ES-I3 (cell line): ENCODE data around the gene PRDX5.
"Not testable (repeated sequence)": the region's sequence is repeated elsewhere in the genome, so short reads cannot be mapped to it uniquely, and the experiment has no call there.

ENCODE experiments used
- H3K36me3 ChIP-seq: 2 replicates; pipeline ENCODE4 v1.6.1; 2013; ENCODE audit warnings: mild to moderate bottlenecking, low read length, control low read depth, moderate library complexity; ENCODE audit not compliant: insufficient read depth
- H3K4me1 ChIP-seq: 2 replicates; pipeline ENCODE4 v1.6.1; 2013; ENCODE audit warnings: mild to moderate bottlenecking, control low read depth, low read length; ENCODE audit not compliant: insufficient read depth
- H3K9ac ChIP-seq: 2 replicates; pipeline ENCODE4 v1.6.1; 2013; ENCODE audit warnings: low read depth, mild to moderate bottlenecking, low read length, moderate library complexity
- H3K9me3 ChIP-seq: 2 replicates; pipeline ENCODE4 v1.6.1; 2013; ENCODE audit warnings: mild to moderate bottlenecking, low read length, moderate library complexity; ENCODE audit not compliant: control insufficient read depth, insufficient read depth

The PRDX5 gene

GRCh38 chr11:64321026-64321425, 3.1 kb downstream of the PRDX5 start:
- no peak overlapping the region for H3K9ac ChIP-seq

GRCh38 chr11:64321533-64321932, 3.6 kb downstream of the PRDX5 start:
- peaks cover 4% of the 10 kb centered on the region; the same call in 1 of the 2 replicates for H3K36me3 ChIP-seq
- H3K4me1 ChIP-seq, result peaks cover 13% of the 10 kb centered on the region; the same call in 1 of the 2 replicates
- no peak overlapping the region for H3K9ac ChIP-seq
- no peaks in the 10 kb centered on the region for H3K9me3 ChIP-seq

More at GRCh38 chr11:64321026-64321425, 3.1 kb downstream of the PRDX5 start:
- Histone ChIP-seq H3K36me3 (peaks cover 4% of the 10 kb centered on the region; the same call in 1 of the 2 replicates), H3K9me3 (no peaks in the 10 kb centered on the region), H3K4me1 (peaks cover 13% of the 10 kb centered on the region; the same call in 1 of the 2 replicates)

- peaks cover 13% of the 10 kb centered on the region; the same call in 1 of the 2 replicates for H3K4me1 ChIP-seq
- H3K36me3 ChIP-seq, result peaks cover 4% of the 10 kb centered on the region; the same call in 1 of the 2 replicates
- H3K9ac ChIP-seq, result no peak overlapping the region
- no peaks in the 10 kb centered on the region for H3K9me3 ChIP-seq
Observed at GRCh38 chr11:64322925-64323260, 5.0 kb downstream of the PRDX5 start.

GRCh38 chr11:64323373-64323772, 5.5 kb downstream of the PRDX5 start:
- H3K9ac ChIP-seq, result no peak overlapping the region
- peaks cover 4% of the 10 kb centered on the region; the same call in 1 of the 2 replicates for H3K36me3 ChIP-seq
- no peaks in the 10 kb centered on the region for H3K9me3 ChIP-seq
- peaks cover 13% of the 10 kb centered on the region; the same call in 1 of the 2 replicates for H3K4me1 ChIP-seq

- not testable (repeated sequence) for H3K36me3 ChIP-seq, H3K9me3 ChIP-seq, H3K9ac ChIP-seq
- H3K4me1 ChIP-seq, result peaks cover 13% of the 10 kb centered on the region; the same call in 1 of the 2 replicates
Observed at GRCh38 chr11:64323984-64324383, 6.1 kb downstream of the PRDX5 start.

DNA sequence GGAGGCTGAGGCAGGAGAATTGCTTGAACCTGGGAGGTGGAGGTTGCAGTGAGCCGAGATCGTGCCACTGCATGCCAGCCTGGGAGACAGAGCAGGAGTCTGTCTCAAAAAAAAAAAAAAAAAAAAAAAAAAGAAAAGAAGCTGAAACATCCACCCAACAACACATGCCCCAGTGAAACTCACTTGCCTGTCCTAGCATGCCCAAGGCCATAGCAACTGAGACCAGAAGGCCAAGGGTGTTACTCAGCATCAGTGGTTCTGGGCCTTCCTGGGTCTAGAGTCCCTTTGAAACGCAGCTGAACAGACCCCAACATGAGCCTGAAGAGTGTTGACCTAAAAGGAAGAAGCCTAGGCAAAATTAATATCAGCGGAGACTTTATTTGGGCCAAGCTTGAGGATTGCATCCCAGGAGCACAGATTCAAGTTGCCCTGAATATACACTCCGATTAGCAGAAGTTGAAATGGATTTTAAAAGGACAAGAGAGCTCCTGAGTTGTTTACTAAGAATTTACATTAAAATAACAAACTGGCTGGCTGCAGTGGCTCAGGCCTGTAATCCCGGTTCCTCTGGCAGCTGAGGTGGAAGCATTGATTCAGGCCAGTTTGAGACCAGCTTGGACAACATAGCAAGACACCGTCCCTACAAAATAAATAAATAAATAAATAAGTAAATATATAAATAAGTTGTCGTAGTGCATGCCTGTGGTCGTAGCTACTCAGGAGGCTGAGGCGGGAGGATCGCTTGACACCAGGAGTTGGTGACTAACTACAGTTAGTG, 7.0 kb downstream of the PRDX5 start:
- Histone ChIP-seq H3K4me1 (peaks cover 13% of the 10 kb centered on the region; the same call in 1 of the 2 replicates), H3K9me3 (no peaks in the 10 kb centered on the region), H3K36me3 (peaks cover 4% of the 10 kb centered on the region; the same call in 1 of the 2 replicates), H3K9ac (no peak overlapping the region)

GRCh38 chr11:64327375-64327774, 9.5 kb downstream of the PRDX5 start:
- no peak overlapping the region for H3K9ac ChIP-seq
- peaks cover 26% of the 10 kb centered on the region for H3K4me1 ChIP-seq
- H3K36me3 ChIP-seq, result peaks cover 1% of the 10 kb centered on the region; the same call in 1 of the 2 replicates
- H3K9me3 ChIP-seq, result no peaks in the 10 kb centered on the region

DNA sequence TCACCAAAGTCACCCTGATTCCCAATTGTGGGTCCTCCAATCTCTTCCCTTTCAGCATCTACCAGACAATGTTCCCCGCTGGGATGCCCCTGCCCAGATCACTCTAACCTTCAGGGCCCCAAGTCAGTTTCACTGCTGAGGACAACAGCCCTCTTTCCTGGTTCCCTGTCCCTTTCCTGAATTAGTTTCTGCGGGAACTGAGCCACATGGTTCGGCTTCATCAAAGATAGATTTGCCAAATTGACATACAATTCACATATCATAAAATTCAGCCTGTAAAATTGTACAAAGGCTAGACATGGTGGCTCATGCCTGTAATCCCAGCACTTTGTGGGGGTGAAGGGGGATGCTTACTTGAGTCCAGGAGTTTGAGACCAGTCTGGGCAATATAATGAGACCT, 10.1 kb downstream of the PRDX5 start:
- no peaks in the 10 kb centered on the region for H3K9me3 ChIP-seq
- H3K36me3 ChIP-seq, result no peaks in the 10 kb centered on the region
- H3K4me1 ChIP-seq, result peaks cover 21% of the 10 kb centered on the region
- no peak overlapping the region for H3K9ac ChIP-seq

DNA sequence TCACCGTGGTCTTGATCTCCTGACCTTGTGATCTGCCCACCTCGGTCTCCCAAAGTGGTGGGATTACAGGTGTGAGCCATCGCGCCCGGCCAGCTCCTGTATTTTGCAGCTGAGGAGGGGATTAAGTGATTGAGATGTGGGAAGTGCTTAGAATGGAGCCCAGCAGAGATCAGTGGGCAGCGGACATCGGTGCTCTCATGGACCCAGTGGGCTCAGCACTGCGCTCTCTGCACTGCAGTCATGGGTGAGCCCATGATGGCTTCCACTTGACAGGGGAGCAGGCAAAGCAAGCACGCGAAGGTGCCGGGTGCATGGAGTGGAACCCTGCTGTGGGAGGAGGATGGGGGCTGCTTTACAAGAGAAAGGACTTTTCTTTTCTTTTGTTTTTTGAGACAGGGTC, 13.0 kb downstream of the PRDX5 start:
- H3K9ac ChIP-seq, result no peak overlapping the region
- H3K36me3 ChIP-seq, result no peaks in the 10 kb centered on the region
- H3K4me1 ChIP-seq, result peaks cover 14% of the 10 kb centered on the region
- no peaks in the 10 kb centered on the region for H3K9me3 ChIP-seq

DNA sequence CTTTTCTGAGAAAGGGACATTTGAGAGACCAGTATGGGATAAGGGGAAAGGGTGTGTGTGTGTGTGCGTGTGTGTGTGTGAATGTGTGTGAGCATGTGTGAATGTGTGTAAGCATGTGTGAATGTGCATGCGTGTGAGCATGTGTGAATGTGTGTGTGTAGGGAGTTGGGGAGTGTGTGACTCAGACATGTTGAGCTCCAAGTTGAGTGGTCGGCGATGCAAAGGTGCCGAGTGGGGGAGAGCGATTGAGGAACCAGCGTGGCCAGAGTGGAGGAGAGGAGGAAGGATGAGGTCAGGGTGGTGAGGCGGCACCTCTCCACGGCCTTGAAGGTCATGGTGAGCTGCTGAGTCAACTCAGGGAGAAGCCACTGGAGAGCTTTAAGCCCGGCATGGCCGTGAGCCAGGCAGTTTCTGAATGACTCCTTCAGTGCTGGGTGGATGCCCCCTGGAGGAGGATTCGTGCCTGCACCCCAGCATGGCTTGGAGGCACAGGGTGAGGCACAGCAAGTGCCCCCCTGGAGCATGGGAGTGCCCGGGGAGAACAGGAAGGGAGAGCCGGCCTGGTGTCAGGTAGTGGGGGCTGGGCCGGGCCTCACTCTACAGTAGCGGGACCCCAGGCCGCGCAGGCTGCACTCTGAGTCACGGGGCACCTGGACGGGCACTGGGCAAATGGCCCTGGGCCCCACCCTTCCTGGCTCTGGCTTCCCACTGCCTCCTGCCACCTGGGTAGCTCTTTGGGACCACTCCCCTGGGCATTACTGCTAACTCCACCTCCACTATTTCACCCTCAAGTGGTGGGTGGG, 13.8 kb downstream of the PRDX5 start:
- no peak overlapping the region for H3K9ac ChIP-seq
- H3K36me3 ChIP-seq, result no peaks in the 10 kb centered on the region
- peaks cover 14% of the 10 kb centered on the region for H3K4me1 ChIP-seq
- H3K9me3 ChIP-seq, result no peaks in the 10 kb centered on the region

GRCh38 chr11:64333556-64333955, 15.6 kb downstream of the PRDX5 start:
- Histone ChIP-seq H3K9me3 (no peaks in the 10 kb centered on the region), H3K9ac (no peak overlapping the region), H3K36me3 (no peaks in the 10 kb centered on the region), H3K4me1 (peaks cover 14% of the 10 kb centered on the region)

GRCh38 chr11:64334764-64335735, 17.1 kb downstream of the PRDX5 start:
- Histone ChIP-seq H3K36me3 (no peaks in the 10 kb centered on the region), H3K9me3 (no peaks in the 10 kb centered on the region), H3K9ac (no peak overlapping the region), H3K4me1 (peaks cover 14% of the 10 kb centered on the region)

- no peaks in the 10 kb centered on the region for H3K9me3 ChIP-seq
- no peaks in the 10 kb centered on the region; the same call in 1 of the 2 replicates for H3K4me1 ChIP-seq
- H3K9ac ChIP-seq, result no peak overlapping the region
- no peaks in the 10 kb centered on the region for H3K36me3 ChIP-seq
Observed at GRCh38 chr11:64337538-64338249, 19.8 kb downstream of the PRDX5 start.
